Heart left ventricle (tissue), 16 donors: ENCODE data around the gene MNAT1. TPM values are rescaled to one million over a fixed set of nuclear protein-coding genes. Genes with fewer than 3 reads are reported as not detected.

Experiments used
- ATAC-seq, 4 donors: fragments of 200-7000 bp; cut with Tn5 transposase; one replicate each; pipeline ENCODE4 v1.9.1; 2020 to 2022; ENCODE audit warnings: moderate library complexity in 4 of 4, mild to moderate bottlenecking in 3 of 4, moderate number of reproducible peaks in 1 of 4
- DNase-seq, 5 donors: peaks; one replicate each; pipeline ENCODE4 v3.0.0-alpha.2; 2020
- H3K27ac ChIP-seq, 12 donors: fragments of 200-600 bp; sonication (generic) in 4 of 12; one replicate each; pipeline versions ENCODE4 v1.5.0 to v1.8.0; 2016 to 2022; ENCODE audit warnings: mild to moderate bottlenecking in 2 of 12
- H3K27me3 ChIP-seq, 9 donors: fragments of 200-600 bp; sonication (generic) in 2 of 9; one replicate each; pipeline versions ENCODE4 v1.5.1 to v1.8.0; 2016 to 2022; ENCODE audit warnings: mild to moderate bottlenecking in 3 of 9
- H3K36me3 ChIP-seq, 9 donors: fragments of 200-600 bp; sonication (generic) in 2 of 9; one replicate each; pipeline versions ENCODE4 v1.5.0 to v1.8.0; 2018 to 2022; ENCODE audit warnings: mild to moderate bottlenecking in 2 of 9
- H3K4me1 ChIP-seq, 12 donors: fragments of 200-600 bp; sonication (generic) in 4 of 12; one replicate each; pipeline versions ENCODE4 v1.5.0 to v1.8.0; 2016 to 2022; ENCODE audit warnings: mild to moderate bottlenecking in 3 of 12
- H3K4me3 ChIP-seq, 12 donors: fragments of 200-600 bp; sonication (generic) in 4 of 12; one replicate each; pipeline versions ENCODE4 v1.5.0 to v1.8.0; 2017 to 2022; ENCODE audit warnings: mild to moderate bottlenecking in 9 of 12, moderate library complexity in 4 of 12
- H3K9me3 ChIP-seq, 12 donors: fragments of 200-600 bp; sonication (generic) in 4 of 12; one replicate each; pipeline versions ENCODE4 v1.5.0 to v1.8.0; 2016 to 2022; ENCODE audit warnings: mild to moderate bottlenecking in 1 of 12
- CTCF ChIP-seq, 12 donors: fragments of 200-600 bp; sonication (generic) in 4 of 12; IDR thresholded peaks; one replicate each; pipeline versions ENCODE4 v1.5.0 to v1.8.0; 2018 to 2022; ENCODE audit warnings: antibody characterized with exemption in 12 of 12, mild to moderate bottlenecking in 5 of 12
- POLR2A ChIP-seq, 2 donors: fragments of 450-650 bp; IDR thresholded peaks; one replicate each; pipeline ENCODE4 v1.6.1; 2017; ENCODE audit warnings: antibody characterized with exemption in 2 of 2, mild to moderate bottlenecking in 2 of 2, moderate library complexity in 2 of 2
- WGBS, 4 donors: extraction: QIAGEN DNeasy Blood & Tissue Kit in 2 of 4; methylation state at CpG; one replicate each; pipeline versions ENCODE4 v1.1.5 to v1.1.7; 2013 to 2018; 5-methylcytosine and 5-hydroxymethylcytosine counted together
- intact Hi-C, 10 donors: fragments of 100-400 bp; cut with DNase I; formaldehyde crosslinking; loops; one replicate each; pipeline versions ENCODE4 v1.11.1 to v1.14.2; 2022
- polyA plus RNA-seq, 2 donors: library from polyadenylated mRNA; stranded (reverse); fragments of 200-250 nt; gene quantifications; one replicate each; pipeline ENCODE4 v1.2.3, GENCODE V29; 2013
- total RNA-seq, 9 donors: library from RNA; depleted of rRNA in 2 of 9; stranded (reverse); fragments of >200 nt in 2 of 9; fragmentation: NEBNext Ultra II Directional in 3 of 9; extraction: Animal tissue kit (Norgen Biotek cat#: 25700) in 3 of 9; gene quantifications; one replicate each; pipeline versions ENCODE4 v1.1.0 to v1.2.4, GENCODE V29; 2016 to 2023
- donor health status: ischemic (EF 13 %, LVEDD 7.1; RV severe dilation, severe dysfunction).
- donor health status: healthy with polysubstance abuse.
- donor health status: DM: no; HTN: yes; CAD: no.
- donor health status: DM: no; HTN: no; CAD: no.
- donor health status: ischemic (EF 25% LVEDD 6.9; RV normal size, moderate dysfunction).
- donor health status: ischemic (EF 25% LVEDD 5.7; RV mildly dilated, moderate dysfunction).
- donor health status: healthy.
- donor health status: DM: yes; HTN: yes; CAD: no.
- donor health status: ischemic (EF 35%, LVEDD 5.7; RV mildly dilated, moderate dysfunction).
- donor health status: nonischemic (EF 11% LVEDD 7.7; RV severe dilation, severe dysfunction).
- donor health status: DM: yes; HTN: yes; CAD: no.
- donor health status: PGD.
- donor health status: ischemic (EF 29% LVEDD 5.4; RV normal size, mild dysfunction).
- donor health status: nonischemic (EF 23%, LVEDD 6.1; RV moderate dilation, normal function).

Gene MNAT1
- total and polyA plus RNA-seq, 11 donors = 18.9 to 32.6 (median 27.0) TPM

- no peak for ATAC-seq
- H3K4me3 ChIP-seq = no peak overlapping the region
- TF ChIP-seq CTCF (IDR thresholded peaks at IDR 0.05) (no peak), POLR2A (IDR thresholded peaks at IDR 0.05) (no peak)
- intact Hi-C loops = no loop called here
- no peaks in the 10 kb centered on the region for H3K27me3 ChIP-seq
- 87 to 95% (median 93%) methylated on average over 1 of the region's 1 CpG for WGBS, 4 donors
- H3K27ac ChIP-seq = no peak overlapping the region
- no peaks in the 10 kb centered on the region for H3K36me3 ChIP-seq
- no peak for DNase-seq
- H3K4me1 ChIP-seq = no peaks in the 10 kb centered on the region
- no peaks in the 10 kb centered on the region for H3K9me3 ChIP-seq
Measured at GRCh38 chr14:60931218-60931617, 196.7 kb downstream of the MNAT1 start.

- H3K27me3 ChIP-seq = no peaks in the 10 kb centered on the region
Measured at GRCh38 chr14:60933920-60934655, 199.5 kb downstream of the MNAT1 start.

GRCh38 chr14:60935319-60935718, 200.8 kb downstream of the MNAT1 start:
- H3K27ac ChIP-seq = no peak overlapping the region
- H3K4me3 ChIP-seq = no peak overlapping the region
- no peak for DNase-seq
- TF ChIP-seq CTCF (IDR thresholded peaks at IDR 0.05) (no peak), POLR2A (IDR thresholded peaks at IDR 0.05) (no peak)
- H3K36me3 ChIP-seq = no peaks in the 10 kb centered on the region
- no peaks in the 10 kb centered on the region for H3K27me3 ChIP-seq
- intact Hi-C loops = no loop called here
- peaks cover 0 to 2% (median 0%) of the 10 kb centered on the region in 12 donors for H3K9me3 ChIP-seq
- ATAC-seq = no peak
- H3K4me1 ChIP-seq = no peaks in the 10 kb centered on the region

More at GRCh38 chr14:60933920-60934655, 199.5 kb downstream of the MNAT1 start:
- WGBS, 4 donors = 77 to 84% (median 80%) methylated on average over 8 of the region's 8 CpGs
- Histone ChIP-seq H3K4me1 (no peaks in the 10 kb centered on the region), H3K4me3 (no peak overlapping the region), H3K27ac (no peak overlapping the region), H3K36me3 (no peaks in the 10 kb centered on the region), H3K9me3 (peaks cover 0 to 2% (median 0%) of the 10 kb centered on the region in 12 donors)
- ATAC-seq = no peak
- TF ChIP-seq CTCF (IDR thresholded peaks at IDR 0.05) (no peak), POLR2A (IDR thresholded peaks at IDR 0.05) (no peak)
- no peak for DNase-seq
- intact Hi-C loops = no loop called here

GRCh38 chr14:60943637-60944032, 209.1 kb downstream of the MNAT1 start:
- H3K27me3 ChIP-seq = no peaks in the 10 kb centered on the region
- TF ChIP-seq CTCF (IDR thresholded peaks at IDR 0.05) (no peak), POLR2A (IDR thresholded peaks at IDR 0.05) (no peak)
- H3K27ac ChIP-seq = peak overlapping the region in 3 of 12 donors; percentile 1 to 40 (median 27)
- H3K9me3 ChIP-seq = no peaks in the 10 kb centered on the region
- H3K4me1 ChIP-seq = peaks cover 0 to 19% (median 7%) of the 10 kb centered on the region in 12 donors
- intact Hi-C loops = no loop called here
- no peaks in the 10 kb centered on the region for H3K36me3 ChIP-seq
- no peak overlapping the region for H3K4me3 ChIP-seq
- ATAC-seq (no peak), DNase-seq (no peak)
- WGBS, 4 donors = 70 to 85% (median 78%) methylated on average over 1 of the region's 1 CpG
